HL-60 (cell line): ENCODE results near the gene IDH3A.

Experiments
- DNase-seq, 2 experiments: peaks; one replicate each; pipeline ENCODE4 v3.0.0-alpha.2; 2010 to 2020; ENCODE audit warnings: low read depth in 1 of 2, low spot score in 1 of 2
- H3K27ac ChIP-seq: fragments of 250-450 bp; sonication (Bioruptor Pico); replicated peaks from 2 replicates; pipeline ENCODE4 v1.5.1; 2020; ENCODE audit warnings: mild to moderate bottlenecking, moderate library complexity
- H3K27me3 ChIP-seq: fragments of 250-450 bp; sonication (Bioruptor Pico); 2 replicates; pipeline ENCODE4 v1.5.1; 2021; ENCODE audit warnings: mild to moderate bottlenecking, moderate library complexity; ENCODE audit not compliant: insufficient read depth, poor library complexity, severe bottlenecking
- H3K4me3 ChIP-seq: replicated peaks from 2 replicates; pipeline ENCODE4 v1.5.1; 2011; ENCODE audit warnings: mild to moderate bottlenecking, control low read depth, low read length; ENCODE audit not compliant: insufficient read depth
- CTCF ChIP-seq: IDR thresholded peaks from one replicate; pipeline ENCODE4 v1.5.1; 2011; ENCODE audit warnings: low read length, control low read depth, inconsistent platforms; ENCODE audit not compliant: insufficient read depth
- GABPA ChIP-seq: IDR thresholded peaks from 2 replicates; pipeline ENCODE4 v1.6.1; 2012; ENCODE audit warnings: low read depth
- POLR2AphosphoS5 ChIP-seq: IDR thresholded peaks from 2 replicates; pipeline ENCODE4 v1.6.1; 2012; ENCODE audit warnings: low read depth
- REST ChIP-seq: IDR thresholded peaks from 2 replicates; pipeline ENCODE4 v1.6.1; 2012; ENCODE audit warnings: low read depth; ENCODE audit not compliant: insufficient replicate concordance
- SPI1 ChIP-seq: IDR thresholded peaks from 2 replicates; pipeline ENCODE4 v1.6.1; 2012; ENCODE audit warnings: low read depth, mild to moderate bottlenecking, borderline replicate concordance

Gene IDH3A

GRCh38 chr15:78110916-78111475 is 38.2 kb upstream of the IDH3A start:
- Histone ChIP-seq H3K27me3 (no peaks in the 10 kb centered on the region), H3K27ac (no peak overlapping the region), H3K4me3 (no peak overlapping the region)
- TF ChIP-seq CTCF: no peak
- TF ChIP-seq GABPA: no peak
- no peak for TF ChIP-seq SPI1
- no peak for TF ChIP-seq REST
- no peak for TF ChIP-seq POLR2AphosphoS5
- no peak for DNase-seq

GRCh38 chr15:78111788-78112187 is 37.4 kb upstream of the IDH3A start:
- no peak for DNase-seq
- no peak for TF ChIP-seq GABPA
- no peak for TF ChIP-seq SPI1
- no peak for TF ChIP-seq REST
- no peak for TF ChIP-seq POLR2AphosphoS5
- TF ChIP-seq CTCF: no peak
- Histone ChIP-seq H3K27ac (no peak overlapping the region), H3K4me3 (no peak overlapping the region), H3K27me3 (no peaks in the 10 kb centered on the region)

- no peak for TF ChIP-seq SPI1
- TF ChIP-seq CTCF: no peak
- no peak for TF ChIP-seq GABPA
- TF ChIP-seq REST: no peak
- no peak for TF ChIP-seq POLR2AphosphoS5
- Histone ChIP-seq H3K27ac (no peak overlapping the region), H3K27me3 (no peaks in the 10 kb centered on the region), H3K4me3 (no peak overlapping the region)
- DNase-seq: no peak
These were observed 36.6 kb upstream of the IDH3A start for GRCh38 chr15:78112551-78112950.
